ENCODE measurements around the gene STAB1. TPM values are rescaled to one million over a fixed set of nuclear protein-coding genes. Genes with fewer than 3 reads are reported as not detected.

The STAB1 gene
- total RNA-seq, 8 experiments from 2014 or later = 0.11 to 2.0 (median 0.41) TPM

GRCh38 chr3:52527732-52528585 lies 32.8 kb downstream of the STAB1 start:
- Histone ChIP-seq H3K4me3 (no peak overlapping the region), H3K27ac (no peak overlapping the region), H3K4me1 (replicated peaks in 1 of 2) (peaks cover 11 to 12% of the 10 kb centered on the region in 2 donors)
- 87 to 100% methylated on average over 1 to 3 of the region's 18 CpGs; no CpG with 5 or more reads in 8 of the 10 experiments for WGBS, 10 experiments
- no peak for ATAC-seq (replicated peaks in 6 of 8)
- in situ Hi-C loops (cut with MboI; ENCODE audit: low pct_unique_long_range_greater_than_20kb in 2 of 9, low sequenced_read_pairs in 9 of 9, unreplicated experiment in 9 of 9) = no loop called here

DNA sequence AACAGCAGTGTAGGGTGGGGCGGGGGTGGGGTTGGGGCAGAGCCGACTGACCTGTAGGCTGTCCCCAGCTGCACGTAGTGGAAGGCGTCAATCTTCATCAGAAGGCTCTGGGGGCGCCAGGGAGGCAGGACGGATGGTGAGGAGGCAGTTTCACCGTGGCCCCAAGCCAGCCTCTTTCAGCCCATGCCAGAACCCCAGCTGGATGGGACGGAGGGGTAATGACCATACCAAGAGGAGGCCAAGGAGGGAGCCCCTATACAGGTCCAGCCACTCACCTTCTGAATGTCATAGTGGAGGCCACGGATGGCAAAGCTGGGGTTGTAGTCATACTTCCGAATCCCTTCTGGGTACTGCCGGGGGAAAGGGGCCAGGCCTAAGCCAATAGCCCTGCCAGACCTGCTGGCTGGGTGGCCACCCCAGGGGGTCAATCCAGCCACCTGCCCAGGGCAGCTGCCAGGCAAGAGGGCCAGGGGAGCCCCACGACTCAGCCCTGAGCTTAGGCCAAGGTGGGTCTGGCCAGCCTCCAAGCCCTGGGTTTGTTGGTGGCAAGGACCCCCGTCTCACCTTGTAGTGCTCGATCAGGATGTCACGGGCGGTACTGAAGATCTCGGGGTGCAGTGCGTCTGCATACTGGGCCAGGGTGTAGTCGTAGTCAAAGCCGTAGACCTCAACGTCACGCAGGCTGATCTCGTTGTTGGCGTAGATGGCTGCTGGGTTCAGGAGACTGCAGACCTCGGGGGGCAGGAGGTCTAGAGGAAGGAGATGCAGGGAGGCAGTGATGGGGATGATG lies 33.6 kb downstream of the STAB1 start:
- Histone ChIP-seq H3K27ac (no peak overlapping the region), H3K4me3 (no peak overlapping the region), H3K4me1 (replicated peaks in 1 of 2) (peaks cover 11 to 12% of the 10 kb centered on the region in 2 donors)
- no peak for ATAC-seq (replicated peaks in 6 of 8)
- in situ Hi-C loops (cut with MboI; ENCODE audit: low pct_unique_long_range_greater_than_20kb in 2 of 9, low sequenced_read_pairs in 9 of 9, unreplicated experiment in 9 of 9) = no loop called here
- WGBS, 10 experiments = 80 to 100% (median 92%) methylated on average over 1 to 7 of the region's 25 CpGs; no CpG with 5 or more reads in 6 of the 10 experiments

GRCh38 chr3:52529376-52530333 lies 34.5 kb downstream of the STAB1 start:
- Histone ChIP-seq H3K4me3 (no peak overlapping the region), H3K4me1 (replicated peaks in 1 of 2) (peaks cover 15 to 19% of the 10 kb centered on the region in 2 donors), H3K27ac (no peak overlapping the region)
- 72 to 100% (median 93%) methylated on average over 1 to 7 of the region's 12 CpGs; no CpG with 5 or more reads in 4 of the 10 experiments for WGBS, 10 experiments
- in situ Hi-C loops (cut with MboI; ENCODE audit: low pct_unique_long_range_greater_than_20kb in 2 of 9, low sequenced_read_pairs in 9 of 9, unreplicated experiment in 9 of 9) = no loop called here
- ATAC-seq (replicated peaks in 6 of 8) = peak in 1 of 8 experiments; percentile 15

- in situ Hi-C loops (cut with MboI; ENCODE audit: low pct_unique_long_range_greater_than_20kb in 2 of 9, low sequenced_read_pairs in 9 of 9, unreplicated experiment in 9 of 9) = no loop called here
- H3K27ac ChIP-seq = no peak overlapping the region
- ATAC-seq (replicated peaks in 6 of 8) = no peak
- WGBS, 10 experiments = 20 to 100% (median 89%) methylated on average over 1 to 3 of the region's 10 CpGs; no CpG with 5 or more reads in 5 of the 10 experiments
- peak overlapping the region in 1 of 5 donors; percentile 73 for H3K4me3 ChIP-seq
- peaks cover 23 to 30% of the 10 kb centered on the region in 2 donors for H3K4me1 ChIP-seq (replicated peaks in 1 of 2)
Observed at GRCh38 chr3:52530918-52531826, 36.0 kb downstream of the STAB1 start.

DNA sequence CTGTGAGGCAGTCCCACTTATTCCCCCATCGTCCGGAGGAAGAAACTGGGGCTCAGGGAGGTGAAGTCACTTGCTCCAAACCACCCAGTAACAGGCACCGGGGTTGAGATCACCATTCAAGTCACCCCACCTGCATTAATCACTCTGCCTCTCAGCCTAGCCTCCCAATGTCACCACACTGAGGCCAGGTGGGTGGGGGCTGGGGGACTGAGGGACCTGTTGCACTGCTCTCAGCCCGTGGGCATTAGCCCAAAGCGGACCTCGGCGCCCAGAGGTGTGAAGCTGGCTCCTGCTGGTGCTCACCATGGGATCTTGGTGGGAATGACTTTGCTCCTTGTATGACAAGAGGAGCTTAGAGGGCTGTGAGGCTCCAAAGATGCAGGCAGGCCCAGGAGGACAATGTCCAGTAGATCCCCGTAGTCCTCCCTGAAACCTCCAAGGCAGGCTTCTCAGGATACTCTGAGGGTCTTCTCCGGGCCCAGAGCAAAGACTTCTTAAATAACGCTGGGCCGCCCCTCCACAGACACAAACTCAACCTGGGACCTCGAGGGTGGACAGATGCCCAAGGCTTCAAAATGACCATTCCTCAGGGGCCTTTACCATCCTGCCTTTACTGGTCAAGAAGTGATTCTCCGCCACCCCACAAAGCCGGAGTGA lies 36.9 kb downstream of the STAB1 start:
- H3K4me3 ChIP-seq = peak overlapping the region; percentile 70 to 85 (median 75)
- peak overlapping the region in 1 of 2 donors; percentile 94 for H3K27ac ChIP-seq
- no peak for ATAC-seq (replicated peaks in 6 of 8)
- in situ Hi-C loops (cut with MboI; ENCODE audit: low pct_unique_long_range_greater_than_20kb in 2 of 9, low sequenced_read_pairs in 9 of 9, unreplicated experiment in 9 of 9) = no loop called here
- H3K4me1 ChIP-seq (replicated peaks in 1 of 2) = peaks cover 23 to 30% of the 10 kb centered on the region in 2 donors
- WGBS, 10 experiments = 40 to 100% (median 60%) methylated on average over 1 to 4 of the region's 14 CpGs; no CpG with 5 or more reads in 4 of the 10 experiments

DNA sequence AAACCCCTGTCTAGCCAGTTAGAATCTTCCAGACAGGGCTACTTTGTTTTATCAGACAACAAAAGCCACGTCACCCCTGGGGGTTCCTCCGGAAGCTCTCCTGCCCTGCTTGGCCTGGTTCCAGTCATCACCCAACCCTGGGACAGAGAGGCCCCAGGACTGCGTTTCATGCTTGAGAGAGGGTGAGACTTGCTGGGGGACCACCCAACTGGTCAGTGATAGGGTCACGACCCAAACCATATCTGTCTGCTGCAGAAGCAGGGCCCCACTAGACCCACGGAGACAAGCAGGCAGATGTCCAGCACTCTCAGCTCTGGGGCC lies 37.3 kb downstream of the STAB1 start:
- H3K4me1 ChIP-seq (replicated peaks in 1 of 2) = peaks cover 25 to 32% of the 10 kb centered on the region in 2 donors
- H3K27ac ChIP-seq = peak overlapping the region; percentile 79 to 94
- in situ Hi-C loops (cut with MboI; ENCODE audit: low pct_unique_long_range_greater_than_20kb in 2 of 9, low sequenced_read_pairs in 9 of 9, unreplicated experiment in 9 of 9) = no loop called here
- ATAC-seq (replicated peaks in 6 of 8) = peak in 1 of 8 experiments; percentile 4
- peak overlapping the region; percentile 70 to 85 (median 75) for H3K4me3 ChIP-seq
- 0 to 83% (median 5%) methylated on average over 1 to 4 of the region's 5 CpGs; no CpG with 5 or more reads in 7 of the 10 experiments for whole genome bisulfite sequencing, 10 experiments

DNA sequence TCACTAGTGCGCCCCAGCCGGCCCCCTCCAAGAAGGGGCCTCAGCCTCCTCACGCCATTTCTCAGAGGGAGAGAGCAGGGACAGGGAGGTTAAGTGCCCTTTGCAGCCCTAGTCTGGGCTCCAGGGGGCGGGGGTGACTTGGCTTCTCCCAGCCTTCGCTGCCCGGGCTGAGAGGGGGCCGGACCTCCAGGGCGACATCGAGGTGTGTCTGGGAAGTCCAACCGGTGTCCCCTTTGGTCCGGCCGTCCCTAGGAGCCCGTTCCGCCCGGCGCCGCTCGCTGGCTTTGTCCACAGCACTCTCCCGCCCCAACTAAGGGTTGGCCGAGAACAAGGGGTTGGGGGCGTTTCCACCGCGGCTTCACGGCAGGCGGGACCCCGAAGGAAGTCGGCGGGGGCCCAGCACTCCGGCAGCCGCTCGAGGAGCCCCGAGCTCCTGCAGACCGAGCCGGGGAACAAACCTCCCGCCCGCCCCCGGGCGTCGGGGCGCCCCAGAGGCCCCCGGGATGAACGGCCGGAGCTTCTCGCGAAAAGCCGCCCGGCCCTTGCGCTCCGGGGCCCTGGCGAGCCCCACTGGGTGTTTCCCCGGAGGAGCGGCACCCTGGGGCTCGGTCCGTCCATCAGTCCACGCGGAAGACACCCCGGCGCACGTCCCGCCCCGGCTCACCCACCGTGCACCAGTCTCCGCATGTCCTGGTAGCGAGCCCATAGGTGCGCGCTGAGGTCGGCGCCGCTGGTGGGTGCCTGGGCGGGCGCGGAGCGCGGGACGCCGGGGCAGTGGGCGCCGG lies 37.9 kb downstream of the STAB1 start:
- Histone ChIP-seq H3K4me3 (peak overlapping the region; percentile 70 to 85 (median 75)), H3K27ac (peak overlapping the region; percentile 79 to 94), H3K4me1 (replicated peaks in 1 of 2) (peaks cover 31 to 37% of the 10 kb centered on the region in 2 donors)
- 0 to 3% (median 0%) methylated on average over 2 to 8 of the region's 78 CpGs; no CpG with 5 or more reads in 7 of the 10 experiments for WGBS, 10 experiments
- ATAC-seq (replicated peaks in 6 of 8) = peak; percentile 0 to 1 (median 0)
- in situ Hi-C loops (cut with MboI; ENCODE audit: low pct_unique_long_range_greater_than_20kb in 2 of 9, low sequenced_read_pairs in 9 of 9, unreplicated experiment in 9 of 9) = no loop called here

GRCh38 chr3:52533623-52534280 lies 38.6 kb downstream of the STAB1 start, which contains the start of gene NT5DC2:
NT5DC2 (minus strand) TSS chr3:52533857; CDS start chr3:52533737, 120 bp downstream.
- WGBS, 10 experiments = 0% methylated on average over 4 of the region's 91 CpGs; no CpG with 5 or more reads in 9 of the 10 experiments
- H3K4me1 ChIP-seq (replicated peaks in 1 of 2) = peaks cover 37 to 40% of the 10 kb centered on the region in 2 donors
- peak within 1 kb of the TSS; percentile 79 to 94 for H3K27ac ChIP-seq
- H3K4me3 ChIP-seq = peak within 1 kb of the TSS; percentile 70 to 85 (median 75)
- in situ Hi-C loops (cut with MboI; ENCODE audit: low pct_unique_long_range_greater_than_20kb in 2 of 9, low sequenced_read_pairs in 9 of 9, unreplicated experiment in 9 of 9) = no loop called here
- ATAC-seq (replicated peaks in 6 of 8) = peak; percentile 16 to 59 (median 50)

DNA sequence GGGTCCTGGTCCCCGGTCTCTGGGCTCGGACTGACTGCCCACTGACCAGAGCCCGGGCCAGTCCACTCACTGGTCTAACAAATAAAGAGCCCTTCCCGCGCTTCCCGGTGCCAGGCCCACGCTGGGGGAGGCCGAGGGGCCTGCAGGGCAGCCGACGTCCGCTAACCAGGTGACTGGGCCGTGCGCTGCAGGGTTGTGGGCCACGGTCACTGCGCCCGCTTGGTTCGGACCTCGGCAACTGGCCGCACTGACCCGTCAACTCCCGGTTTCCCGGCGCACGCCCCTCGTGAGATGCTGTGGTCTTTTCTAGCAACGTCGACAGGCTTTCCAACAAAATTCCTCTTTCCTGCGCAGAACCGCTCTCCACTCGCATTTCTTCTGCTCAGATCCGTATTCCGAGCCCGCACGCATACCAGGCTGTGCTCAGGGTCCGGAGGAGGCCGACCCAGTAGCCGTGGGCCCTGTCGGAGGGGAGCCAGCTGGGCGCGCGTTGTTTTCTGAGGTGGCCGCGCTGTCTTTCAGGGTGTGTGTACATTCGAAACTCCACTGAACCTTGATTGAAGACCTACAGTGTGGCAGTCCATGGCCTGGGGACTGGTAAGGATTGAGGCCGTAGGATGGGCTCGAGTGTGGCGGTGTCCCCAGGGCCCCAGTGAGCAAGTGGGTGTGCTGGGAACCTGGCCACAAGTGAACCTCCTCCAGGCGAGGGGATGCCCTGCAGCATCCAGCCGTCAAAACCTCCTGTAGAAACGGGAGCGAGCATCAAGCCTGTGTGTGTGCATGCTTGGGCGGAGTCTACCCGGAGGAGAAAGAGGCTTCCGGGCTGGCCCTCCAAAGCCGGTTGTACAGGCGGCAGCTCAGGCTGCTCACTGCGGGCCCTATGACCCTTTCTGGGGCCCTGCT lies 39.4 kb downstream of the STAB1 start:
- Histone ChIP-seq H3K4me3 (peak overlapping the region; percentile 70 to 85 (median 75)), H3K27ac (peak overlapping the region; percentile 79 to 94), H3K4me1 (replicated peaks in 1 of 2) (peaks cover 37 to 40% of the 10 kb centered on the region in 2 donors)
- ATAC-seq (replicated peaks in 6 of 8) = no peak
- WGBS, 10 experiments = 12 to 100% (median 57%) methylated on average over 1 to 20 of the region's 57 CpGs; no CpG with 5 or more reads in 3 of the 10 experiments
- in situ Hi-C loops (cut with MboI; ENCODE audit: low pct_unique_long_range_greater_than_20kb in 2 of 9, low sequenced_read_pairs in 9 of 9, unreplicated experiment in 9 of 9) = no loop called here
